ENCODE data around the gene SCN9A.

GRCh38 chr2:166282154-166282553, 93.6 kb downstream of the SCN9A start:
- no peak for TF ChIP-seq CTCF (IDR thresholded peaks at IDR 0.05)
- TF ChIP-seq EZH2 (IDR thresholded peaks at IDR 0.05; ENCODE audit: borderline replicate concordance, insufficient read depth, low read depth, low read length, poor library complexity, severe bottlenecking), result no peak
